VCaP (cell line): ENCODE data around the gene FGF9.

ENCODE experiments used
- H3K27ac ChIP-seq: fragments of 450-650 bp; 2 replicates; pipeline ENCODE4 v1.5.1; 2017
- CTCF ChIP-seq: fragments of 450-650 bp; conservative IDR thresholded peaks from 2 replicates; pipeline ENCODE4 v1.5.1; 2017; ENCODE audit warnings: mild to moderate bottlenecking, moderate library complexity

The FGF9 gene

GRCh38 chr13:21675095-21675991 lies 4.5 kb downstream of the FGF9 start:
- TF ChIP-seq CTCF = no peak

DNA sequence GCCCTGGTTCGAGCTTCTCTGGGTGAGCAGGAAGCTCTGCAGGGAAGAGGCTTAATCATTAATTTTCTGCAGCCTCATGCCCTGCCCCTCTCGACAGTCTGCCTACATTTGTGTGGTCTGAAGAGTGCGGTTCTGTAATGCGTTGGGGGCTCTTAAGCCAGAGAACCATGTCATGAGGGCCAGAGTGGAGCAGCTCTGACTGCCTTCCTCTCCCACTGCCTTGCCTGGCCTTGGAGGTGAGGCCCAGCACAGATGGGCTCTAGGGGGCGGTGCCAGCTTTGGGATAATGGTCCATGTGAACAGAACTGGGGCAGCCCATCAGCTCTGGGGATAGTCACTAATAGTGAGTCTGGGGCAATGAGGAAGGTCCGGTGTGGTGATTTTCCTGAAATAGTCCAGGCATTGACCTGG lies 5.7 kb downstream of the FGF9 start:
- no peak overlapping the region for H3K27ac ChIP-seq
- TF ChIP-seq CTCF = no peak; the same call in 1 of the 2 replicates

More at GRCh38 chr13:21675095-21675991, 4.5 kb downstream of the FGF9 start:
- H3K27ac ChIP-seq = no peak overlapping the region

- H3K27ac ChIP-seq = no peak overlapping the region
- no peak for TF ChIP-seq CTCF
Measured at GRCh38 chr13:21677075-21677623, 6.3 kb downstream of the FGF9 start.

GRCh38 chr13:21683034-21683733 lies 12.3 kb downstream of the FGF9 start:
- no peak for TF ChIP-seq CTCF
- H3K27ac ChIP-seq = no peak overlapping the region

DNA sequence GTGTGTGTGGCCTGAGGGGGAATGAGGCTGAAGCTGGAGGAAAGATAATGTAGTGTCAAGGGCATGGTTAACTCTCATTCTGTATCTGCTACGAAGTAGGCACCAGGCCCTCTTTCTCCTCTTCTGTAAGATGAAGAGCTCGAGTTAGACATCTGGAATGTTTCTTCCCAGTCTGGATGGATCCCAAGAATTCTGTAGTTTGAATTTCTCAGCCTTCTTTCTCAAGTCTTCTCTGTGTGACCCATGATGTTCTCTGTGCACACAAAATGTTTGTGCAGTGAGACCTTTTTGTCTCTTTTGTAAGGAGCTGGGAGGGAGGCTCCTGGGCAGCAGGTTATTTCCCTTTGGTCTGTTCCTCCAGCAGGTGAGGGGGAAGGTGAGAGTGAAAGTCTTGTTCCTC lies 13.7 kb downstream of the FGF9 start:
- TF ChIP-seq CTCF = no peak
- no peak overlapping the region for H3K27ac ChIP-seq

DNA sequence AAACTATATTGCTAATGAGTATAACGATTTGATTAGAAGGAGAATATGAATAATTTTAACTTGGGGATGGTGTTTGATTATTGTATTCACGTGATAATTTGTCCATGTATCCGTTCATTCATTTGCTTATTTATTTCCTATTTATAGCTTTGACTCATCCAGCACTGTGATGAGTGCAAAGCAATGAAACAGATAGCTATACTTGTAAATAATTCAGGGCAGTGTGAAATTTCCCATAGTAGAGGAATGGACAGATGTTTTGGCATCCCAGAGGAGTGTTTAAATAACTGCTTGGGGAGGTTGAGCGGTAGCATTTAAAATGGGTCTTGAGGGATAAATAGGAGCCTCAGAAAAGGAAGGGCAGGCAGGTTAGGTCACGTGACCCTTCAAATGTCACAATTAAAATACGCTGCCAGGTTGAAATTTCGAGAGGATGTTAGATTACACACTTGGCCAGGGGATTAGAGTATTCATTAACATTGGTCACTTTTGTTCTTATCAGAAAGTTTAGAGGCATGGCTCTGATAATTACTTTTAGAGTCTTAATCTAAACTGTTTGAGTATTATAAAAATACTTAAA lies 14.7 kb downstream of the FGF9 start:
- TF ChIP-seq CTCF = no peak
- no peak overlapping the region for H3K27ac ChIP-seq
